ENCODE data around the gene KRT37.

Gene KRT37

GRCh38 chr17:41424111-41424635 lies at the start of gene KRT37:
KRT37 (minus strand) TSS chr17:41424585; CDS start chr17:41424523, 62 bp downstream.
- DNase-seq (ENCODE audit: low read depth in 3 of 3, low spot score in 1 of 3), result no peak

- DNase-seq (ENCODE audit: low read depth in 3 of 3, low spot score in 1 of 3), result no peak
These were observed 44.0 kb upstream of the KRT37 start for GRCh38 chr17:41468346-41468745.

- DNase-seq (ENCODE audit: low read depth in 3 of 3, low spot score in 1 of 3), result no peak
These were observed 43.2 kb upstream of the KRT37 start for GRCh38 chr17:41467561-41467960.

GRCh38 chr17:41466988-41467387 lies 42.6 kb upstream of the KRT37 start, which contains the start of gene KRT32:
KRT32 (minus strand) TSS chr17:41467386; CDS start chr17:41467325, 61 bp downstream.
- DNase-seq (ENCODE audit: low read depth in 3 of 3, low spot score in 1 of 3), result no peak

GRCh38 chr17:41464682-41465081 lies 40.3 kb upstream of the KRT37 start:
- no peak for DNase-seq (ENCODE audit: low read depth in 3 of 3, low spot score in 1 of 3)

- no peak for DNase-seq (ENCODE audit: low read depth in 3 of 3, low spot score in 1 of 3)
These were observed 39.8 kb upstream of the KRT37 start for GRCh38 chr17:41464173-41464572.

GRCh38 chr17:41463746-41464145 lies 39.4 kb upstream of the KRT37 start:
- no peak for DNase-seq (ENCODE audit: low read depth in 3 of 3, low spot score in 1 of 3)

- DNase-seq (ENCODE audit: low read depth in 3 of 3, low spot score in 1 of 3), result no peak
These were observed 38.3 kb upstream of the KRT37 start for GRCh38 chr17:41462705-41463104.

GRCh38 chr17:41457676-41458075 lies 33.3 kb upstream of the KRT37 start:
- DNase-seq (ENCODE audit: low read depth in 3 of 3, low spot score in 1 of 3), result no peak

- no peak for DNase-seq (ENCODE audit: low read depth in 3 of 3, low spot score in 1 of 3)
These were observed 31.8 kb upstream of the KRT37 start for GRCh38 chr17:41456204-41456603.

- DNase-seq (ENCODE audit: low read depth in 3 of 3, low spot score in 1 of 3), result no peak
These were observed 30.9 kb upstream of the KRT37 start for GRCh38 chr17:41455236-41455635.

GRCh38 chr17:41453066-41453465 lies 28.7 kb upstream of the KRT37 start:
- DNase-seq (ENCODE audit: low read depth in 3 of 3, low spot score in 1 of 3), result no peak

- DNase-seq (ENCODE audit: low read depth in 3 of 3, low spot score in 1 of 3), result no peak
These were observed 27.9 kb upstream of the KRT37 start for GRCh38 chr17:41452281-41452680.

GRCh38 chr17:41451154-41451728 lies 26.9 kb upstream of the KRT37 start:
- DNase-seq (ENCODE audit: low read depth in 3 of 3, low spot score in 1 of 3), result no peak

GRCh38 chr17:41449008-41449407 lies 24.6 kb upstream of the KRT37 start:
- no peak for DNase-seq (ENCODE audit: low read depth in 3 of 3, low spot score in 1 of 3)

- DNase-seq (ENCODE audit: low read depth in 3 of 3, low spot score in 1 of 3), result no peak
These were observed 24.1 kb upstream of the KRT37 start for GRCh38 chr17:41448506-41448905.

- DNase-seq (ENCODE audit: low read depth in 3 of 3, low spot score in 1 of 3), result no peak
These were observed 22.4 kb upstream of the KRT37 start for GRCh38 chr17:41446806-41447205.

GRCh38 chr17:41444640-41445039 lies 20.3 kb upstream of the KRT37 start:
- no peak for DNase-seq (ENCODE audit: low read depth in 3 of 3, low spot score in 1 of 3)

- DNase-seq (ENCODE audit: low read depth in 3 of 3, low spot score in 1 of 3), result no peak
These were observed 19.8 kb upstream of the KRT37 start for GRCh38 chr17:41444186-41444585.

GRCh38 chr17:41442739-41443138 lies 18.4 kb upstream of the KRT37 start:
- no peak for DNase-seq (ENCODE audit: low read depth in 3 of 3, low spot score in 1 of 3)

- no peak for DNase-seq (ENCODE audit: low read depth in 3 of 3, low spot score in 1 of 3)
These were observed 16.2 kb upstream of the KRT37 start, which contains the start of gene KRT38 for GRCh38 chr17:41440531-41441033. KRT38 (minus strand) TSS chr17:41440983; CDS start chr17:41440921, 62 bp downstream.

GRCh38 chr17:41439375-41439774 lies 15.0 kb upstream of the KRT37 start:
- DNase-seq (ENCODE audit: low read depth in 3 of 3, low spot score in 1 of 3), result no peak

- no peak for DNase-seq (ENCODE audit: low read depth in 3 of 3, low spot score in 1 of 3)
These were observed 13.4 kb upstream of the KRT37 start for GRCh38 chr17:41437769-41438168.
